GM12878 (cell line): ENCODE results near the gene PTRH2. TPM values are rescaled to one million over a fixed set of nuclear protein-coding genes. Genes with fewer than 3 reads are reported as not detected.
A peak's percentile ranks its signal among the peaks of the same experiment; 100 is the strongest.

ENCODE experiments used
- BMI1 ChIP-seq: fragments of 450-650 bp; IDR thresholded peaks from 2 replicates; pipeline ENCODE4 v1.6.1; 2016; ENCODE audit warnings: mild to moderate bottlenecking, moderate library complexity, borderline replicate concordance
- CEBPB ChIP-seq, 2 experiments: fragments of 150-350 bp in 1 of 2; IDR thresholded peaks; 2 replicates each; pipeline ENCODE4 v1.6.1; 2012 to 2014; ENCODE audit warnings: low read depth in 2 of 2, low read length in 2 of 2, borderline replicate concordance in 1 of 2, inconsistent platforms in 1 of 2
- CHD1 ChIP-seq: IDR thresholded peaks from 2 replicates; pipeline ENCODE4 v1.6.1; 2012; ENCODE audit warnings: low read depth, low read length, improper control_type of control experiment
- CHD4 ChIP-seq: fragments of 200-600 bp; sonication (generic); IDR thresholded peaks from 2 replicates; pipeline ENCODE4 v1.6.1; 2016; ENCODE audit warnings: mild to moderate bottlenecking
- CREB1 ChIP-seq: IDR thresholded peaks from 2 replicates; pipeline ENCODE4 v1.6.1; 2012; ENCODE audit warnings: low read depth, mild to moderate bottlenecking, inconsistent platforms
- EED ChIP-seq: sonication (generic); IDR thresholded peaks from 2 replicates; pipeline ENCODE4 v1.6.1; 2016; ENCODE audit warnings: antibody characterized with exemption, low read depth
- ESRRA ChIP-seq: IDR thresholded peaks from 2 replicates; pipeline ENCODE4 v1.6.1; 2012; ENCODE audit warnings: mild to moderate bottlenecking, low read length, improper control_type of control experiment
- FOXK2 ChIP-seq: fragments of 450-650 bp; IDR thresholded peaks from 2 replicates; pipeline ENCODE4 v1.6.1; 2017; ENCODE audit warnings: mild to moderate bottlenecking, moderate library complexity
- HDAC2 ChIP-seq: fragments of 200-600 bp; sonication (generic); IDR thresholded peaks from 2 replicates; pipeline ENCODE4 v1.6.1; 2017
- JUNB ChIP-seq: IDR thresholded peaks from 2 replicates; pipeline ENCODE4 v1.6.1; 2016; ENCODE audit warnings: antibody characterized with exemption, mild to moderate bottlenecking
- MEF2B ChIP-seq: fragments of 450-650 bp; IDR thresholded peaks from 2 replicates; pipeline ENCODE4 v1.6.1; 2018; ENCODE audit warnings: mild to moderate bottlenecking, moderate library complexity; ENCODE audit not compliant: partially characterized antibody, poor library complexity, severe bottlenecking
- PML ChIP-seq: IDR thresholded peaks from 2 replicates; pipeline ENCODE4 v1.6.1; 2012; ENCODE audit warnings: low read length, inconsistent platforms
- POLR2A ChIP-seq: IDR thresholded peaks from 2 replicates; pipeline ENCODE4 v1.6.1; 2011; ENCODE audit warnings: low read depth, mild to moderate bottlenecking, low read length
- POLR2AphosphoS5 ChIP-seq: IDR thresholded peaks from 2 replicates; pipeline ENCODE4 v1.6.1; 2011; ENCODE audit warnings: mild to moderate bottlenecking, low read length, inconsistent platforms
- RBBP5 ChIP-seq: fragments of 200-600 bp; sonication (generic); conservative IDR thresholded peaks from 2 replicates; pipeline ENCODE4 v1.6.1; 2016
- RELA ChIP-seq: fragments of 450-650 bp; IDR thresholded peaks from 2 replicates; pipeline ENCODE4 v1.8.0; 2014; ENCODE audit warnings: borderline replicate concordance; ENCODE audit not compliant: partially characterized antibody
- SUZ12 ChIP-seq: fragments of 200-600 bp; sonication (generic); IDR thresholded peaks from one replicate; pipeline ENCODE4 v1.6.1; 2018; ENCODE audit warnings: antibody characterized with exemption, mild to moderate bottlenecking; ENCODE audit not compliant: unreplicated experiment
- TARDBP ChIP-seq: IDR thresholded peaks from 2 replicates; pipeline ENCODE4 v1.6.1; 2016; ENCODE audit warnings: borderline replicate concordance
- TCF3 ChIP-seq: IDR thresholded peaks from 2 replicates; pipeline ENCODE4 v1.6.1; 2012; ENCODE audit warnings: low read depth, mild to moderate bottlenecking, low read length, borderline replicate concordance; ENCODE audit not compliant: insufficient read depth
- TCF7 ChIP-seq: IDR thresholded peaks from 2 replicates; pipeline ENCODE4 v1.6.1; 2014; ENCODE audit warnings: antibody characterized with exemption, borderline replicate concordance
- polyA plus RNA-seq, 11 experiments: library from polyadenylated mRNA; depleted of rRNA in 4 of 11; unstranded in 6 of 11; stranded (reverse) in 5 of 11; fragments of >200 nt; fragmentation: Nextera tagmentation in 4 of 11; fragmentation: Illumina TruSeq in 1 of 11; extraction: Ambion mirVana in 4 of 11; extraction: Trizol in 1 of 11; gene quantifications; 1 replicate in 1 of 11; 2 replicates in 10 of 11; pipeline versions ENCODE4 v1.2.1 to v1.2.3, GENCODE V29; 2011 to 2016; ENCODE audit warnings: inconsistent platforms in 2 of 11, missing spikeins in 2 of 11, low read depth in 1 of 11
- total RNA-seq, 4 experiments: library from RNA; depleted of rRNA in 3 of 4; stranded (reverse); fragments of >200 nt in 3 of 4; fragmentation: Illumina TruSeq in 1 of 4; extraction: Trizol in 1 of 4; gene quantifications; 2 replicates each; pipeline versions ENCODE4 v1.2.1 to v1.2.3, GENCODE V29; 2013 to 2021
- TF ChIP-seq, protein P1 (sequence below): IDR thresholded peaks from 2 replicates; pipeline ENCODE4 v1.6.1; 2012; ENCODE audit warnings: improper control_type of control experiment, low read depth, low read length; ENCODE audit not compliant: insufficient replicate concordance
- TF ChIP-seq, protein P2 (sequence below): IDR thresholded peaks from 2 replicates; pipeline ENCODE4 v1.6.1; 2011; ENCODE audit warnings: borderline replicate concordance, low read depth, mild to moderate bottlenecking, moderate library complexity, mixed read lengths, low read length; ENCODE audit not compliant: insufficient read depth; ENCODE audit errors: extremely low read length
- TF ChIP-seq, protein P3 (sequence below): fragments of 450-650 bp; formaldehyde crosslinking; IDR thresholded peaks from 2 replicates; pipeline ENCODE4 v1.5.0; 2022; ENCODE audit warnings: mild to moderate bottlenecking, missing genetic modification characterization

PTRH2 gene
- total and polyA plus RNA-seq, 10 of the 15 experiments (the other 5 are each of a cell fraction or from before 2014, with no cell fraction given), result 37.7 to 156 (median 63.4) TPM

DNA sequence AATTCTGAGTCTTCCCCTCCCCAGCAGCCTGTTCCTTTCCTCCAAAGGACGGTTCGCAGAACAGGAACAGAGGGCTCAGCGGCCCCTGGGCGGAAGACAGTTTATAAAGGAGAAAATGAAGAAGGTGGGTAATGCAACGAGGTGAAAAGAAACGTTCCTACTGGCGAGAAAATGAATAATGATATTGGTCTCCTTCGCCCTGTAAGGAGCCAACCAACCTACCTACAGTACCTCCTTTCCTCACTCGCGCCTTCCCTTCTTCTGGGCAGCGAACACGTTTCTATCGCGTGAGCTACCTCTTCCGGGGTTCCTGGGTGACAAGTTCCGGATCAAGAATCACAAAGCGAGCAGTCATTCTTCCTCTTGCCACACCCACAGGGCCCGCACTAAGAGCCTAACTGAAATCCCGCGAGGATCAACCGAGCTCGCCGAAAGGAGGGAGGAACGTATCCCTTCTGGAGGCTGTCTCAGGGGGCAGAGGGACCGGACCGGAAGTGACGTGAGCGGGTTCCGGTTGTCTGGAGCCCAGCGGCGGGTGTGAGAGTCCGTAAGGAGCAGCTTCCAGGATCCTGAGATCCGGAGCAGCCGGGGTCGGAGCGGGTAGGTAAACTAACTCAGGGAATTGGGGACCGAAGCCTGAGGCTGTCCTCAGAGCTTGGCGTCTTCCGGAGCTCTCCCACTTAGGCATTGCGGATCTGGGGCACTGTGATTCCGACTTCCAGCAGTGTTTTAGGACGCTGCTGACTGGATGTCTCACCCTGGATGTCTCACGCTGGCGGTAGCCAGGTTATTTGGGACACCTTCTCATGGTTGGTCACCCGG, at the start of gene PTRH2, which contains the start of gene VMP1 (continued):
- TF ChIP-seq, protein P1, sequence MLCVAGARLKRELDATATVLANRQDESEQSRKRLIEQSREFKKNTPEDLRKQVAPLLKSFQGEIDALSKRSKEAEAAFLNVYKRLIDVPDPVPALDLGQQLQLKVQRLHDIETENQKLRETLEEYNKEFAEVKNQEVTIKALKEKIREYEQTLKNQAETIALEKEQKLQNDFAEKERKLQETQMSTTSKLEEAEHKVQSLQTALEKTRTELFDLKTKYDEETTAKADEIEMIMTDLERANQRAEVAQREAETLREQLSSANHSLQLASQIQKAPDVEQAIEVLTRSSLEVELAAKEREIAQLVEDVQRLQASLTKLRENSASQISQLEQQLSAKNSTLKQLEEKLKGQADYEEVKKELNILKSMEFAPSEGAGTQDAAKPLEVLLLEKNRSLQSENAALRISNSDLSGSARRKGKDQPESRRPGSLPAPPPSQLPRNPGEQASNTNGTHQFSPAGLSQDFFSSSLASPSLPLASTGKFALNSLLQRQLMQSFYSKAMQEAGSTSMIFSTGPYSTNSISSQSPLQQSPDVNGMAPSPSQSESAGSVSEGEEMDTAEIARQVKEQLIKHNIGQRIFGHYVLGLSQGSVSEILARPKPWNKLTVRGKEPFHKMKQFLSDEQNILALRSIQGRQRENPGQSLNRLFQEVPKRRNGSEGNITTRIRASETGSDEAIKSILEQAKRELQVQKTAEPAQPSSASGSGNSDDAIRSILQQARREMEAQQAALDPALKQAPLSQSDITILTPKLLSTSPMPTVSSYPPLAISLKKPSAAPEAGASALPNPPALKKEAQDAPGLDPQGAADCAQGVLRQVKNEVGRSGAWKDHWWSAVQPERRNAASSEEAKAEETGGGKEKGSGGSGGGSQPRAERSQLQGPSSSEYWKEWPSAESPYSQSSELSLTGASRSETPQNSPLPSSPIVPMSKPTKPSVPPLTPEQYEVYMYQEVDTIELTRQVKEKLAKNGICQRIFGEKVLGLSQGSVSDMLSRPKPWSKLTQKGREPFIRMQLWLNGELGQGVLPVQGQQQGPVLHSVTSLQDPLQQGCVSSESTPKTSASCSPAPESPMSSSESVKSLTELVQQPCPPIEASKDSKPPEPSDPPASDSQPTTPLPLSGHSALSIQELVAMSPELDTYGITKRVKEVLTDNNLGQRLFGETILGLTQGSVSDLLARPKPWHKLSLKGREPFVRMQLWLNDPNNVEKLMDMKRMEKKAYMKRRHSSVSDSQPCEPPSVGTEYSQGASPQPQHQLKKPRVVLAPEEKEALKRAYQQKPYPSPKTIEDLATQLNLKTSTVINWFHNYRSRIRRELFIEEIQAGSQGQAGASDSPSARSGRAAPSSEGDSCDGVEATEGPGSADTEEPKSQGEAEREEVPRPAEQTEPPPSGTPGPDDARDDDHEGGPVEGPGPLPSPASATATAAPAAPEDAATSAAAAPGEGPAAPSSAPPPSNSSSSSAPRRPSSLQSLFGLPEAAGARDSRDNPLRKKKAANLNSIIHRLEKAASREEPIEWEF, result no peak
- TF ChIP-seq JUNB (no peak), CREB1 (peak; percentile 87), CHD4 (no peak), HDAC2 (no peak), POLR2A (peak; percentile 91), SUZ12 (no peak), CEBPB (IDR thresholded peaks at IDR 0.05; ENCODE audit: borderline replicate concordance in 1 of 2, low read depth in 2 of 2, low read length in 2 of 2) (no peak), ESRRA (no peak), POLR2AphosphoS5 (peak; percentile 99), EED (peak; percentile 91), TCF7 (no peak), FOXK2 (no peak; the same call in 1 of the 2 replicates), CHD1 (no peak), TARDBP (peak; percentile 34; the same call in 1 of the 2 replicates), MEF2B (peak; percentile 63), RBBP5 (no peak), BMI1 (no peak), TCF3 (no peak), PML (peak; percentile 94), RELA (peak; percentile 21)
- TF ChIP-seq, protein P2, sequence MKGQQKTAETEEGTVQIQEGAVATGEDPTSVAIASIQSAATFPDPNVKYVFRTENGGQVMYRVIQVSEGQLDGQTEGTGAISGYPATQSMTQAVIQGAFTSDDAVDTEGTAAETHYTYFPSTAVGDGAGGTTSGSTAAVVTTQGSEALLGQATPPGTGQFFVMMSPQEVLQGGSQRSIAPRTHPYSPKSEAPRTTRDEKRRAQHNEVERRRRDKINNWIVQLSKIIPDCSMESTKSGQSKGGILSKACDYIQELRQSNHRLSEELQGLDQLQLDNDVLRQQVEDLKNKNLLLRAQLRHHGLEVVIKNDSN, result no peak
- TF ChIP-seq, protein P3, sequence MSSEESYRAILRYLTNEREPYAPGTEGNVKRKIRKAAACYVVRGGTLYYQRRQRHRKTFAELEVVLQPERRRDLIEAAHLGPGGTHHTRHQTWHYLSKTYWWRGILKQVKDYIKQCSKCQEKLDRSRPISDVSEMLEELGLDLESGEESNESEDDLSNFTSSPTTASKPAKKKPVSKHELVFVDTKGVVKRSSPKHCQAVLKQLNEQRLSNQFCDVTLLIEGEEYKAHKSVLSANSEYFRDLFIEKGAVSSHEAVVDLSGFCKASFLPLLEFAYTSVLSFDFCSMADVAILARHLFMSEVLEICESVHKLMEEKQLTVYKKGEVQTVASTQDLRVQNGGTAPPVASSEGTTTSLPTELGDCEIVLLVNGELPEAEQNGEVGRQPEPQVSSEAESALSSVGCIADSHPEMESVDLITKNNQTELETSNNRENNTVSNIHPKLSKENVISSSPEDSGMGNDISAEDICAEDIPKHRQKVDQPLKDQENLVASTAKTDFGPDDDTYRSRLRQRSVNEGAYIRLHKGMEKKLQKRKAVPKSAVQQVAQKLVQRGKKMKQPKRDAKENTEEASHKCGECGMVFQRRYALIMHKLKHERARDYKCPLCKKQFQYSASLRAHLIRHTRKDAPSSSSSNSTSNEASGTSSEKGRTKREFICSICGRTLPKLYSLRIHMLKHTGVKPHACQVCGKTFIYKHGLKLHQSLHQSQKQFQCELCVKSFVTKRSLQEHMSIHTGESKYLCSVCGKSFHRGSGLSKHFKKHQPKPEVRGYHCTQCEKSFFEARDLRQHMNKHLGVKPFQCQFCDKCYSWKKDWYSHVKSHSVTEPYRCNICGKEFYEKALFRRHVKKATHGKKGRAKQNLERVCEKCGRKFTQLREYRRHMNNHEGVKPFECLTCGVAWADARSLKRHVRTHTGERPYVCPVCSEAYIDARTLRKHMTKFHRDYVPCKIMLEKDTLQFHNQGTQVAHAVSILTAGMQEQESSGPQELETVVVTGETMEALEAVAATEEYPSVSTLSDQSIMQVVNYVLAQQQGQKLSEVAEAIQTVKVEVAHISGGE, result 0 out of 2 replicates have a peak, but pooled peaks have one; percentile 39
